Kasumi-1 (cell line): ENCODE measurements around the gene GOLIM4.
"Not testable (repeated sequence)": the region's sequence is repeated elsewhere in the genome, so short reads cannot be mapped to it uniquely, and the experiment has no call there.

Experiments
- DNase-seq, 2 experiments: peaks; one replicate each; lab custom pipeline; 2025; lab: John Stamatoyannopoulos, UW

GOLIM4 gene

DNA sequence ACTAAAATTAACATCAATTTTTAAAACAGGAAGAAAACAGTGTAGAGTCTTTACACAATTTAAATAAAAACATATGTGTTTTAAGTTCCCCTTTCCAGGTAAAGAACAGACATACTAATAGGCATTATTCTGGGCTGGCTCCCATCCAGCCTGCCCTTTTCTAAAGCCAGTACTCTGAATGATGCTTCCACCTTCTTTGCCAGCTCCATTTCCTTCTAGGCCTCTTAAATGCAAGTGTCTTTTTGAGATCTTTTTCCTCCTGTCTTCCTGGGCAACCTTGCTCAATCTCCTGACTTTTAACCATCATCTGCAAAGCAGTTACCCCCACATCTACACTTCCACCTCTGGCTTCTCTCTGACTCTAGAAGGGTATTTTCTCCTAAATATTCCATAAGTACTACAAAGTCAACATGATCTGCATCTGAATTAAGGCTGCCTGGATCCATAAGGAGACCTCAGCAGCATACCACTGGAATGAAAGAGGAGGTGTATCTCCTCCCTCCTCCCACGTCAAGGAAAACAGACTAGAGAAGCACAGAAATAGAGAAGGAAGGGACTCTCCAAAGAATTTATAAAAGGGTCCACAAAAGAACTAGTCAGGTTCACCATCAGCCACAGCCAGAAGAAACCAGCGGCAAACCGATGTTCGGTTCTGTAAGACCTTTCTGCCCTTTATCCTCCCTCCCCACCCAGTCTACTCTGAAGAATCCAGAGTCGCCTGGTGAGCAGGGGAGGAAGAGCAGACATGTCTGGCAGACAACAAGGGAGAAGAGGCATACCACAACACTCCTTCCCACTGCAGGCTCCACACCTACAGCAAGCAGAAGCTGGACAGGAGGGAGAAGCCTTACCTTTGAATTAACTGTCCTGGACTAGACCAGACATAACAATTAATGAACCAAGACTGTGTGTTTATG lies 47.1 kb downstream of the GOLIM4 start:
- no peak for DNase-seq

DNA sequence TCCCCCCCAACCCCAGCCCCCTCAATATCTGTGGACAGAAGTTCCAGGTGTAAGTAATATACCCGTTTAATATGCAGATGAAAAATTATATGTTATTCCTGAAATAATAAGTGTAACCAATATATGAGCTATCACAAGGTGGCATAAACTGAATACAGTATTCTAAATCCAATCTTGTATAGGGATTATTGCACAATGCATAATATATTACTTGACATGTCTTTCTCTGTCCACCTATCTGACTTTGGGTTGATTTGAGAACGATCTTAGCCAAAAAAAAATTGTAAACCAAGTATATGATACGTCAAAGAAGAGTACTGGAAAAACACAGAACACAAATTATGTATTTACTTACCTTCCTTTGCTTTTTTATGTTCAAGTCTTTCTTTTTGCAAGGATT lies 47.8 kb downstream of the GOLIM4 start:
- no peak for DNase-seq

DNA sequence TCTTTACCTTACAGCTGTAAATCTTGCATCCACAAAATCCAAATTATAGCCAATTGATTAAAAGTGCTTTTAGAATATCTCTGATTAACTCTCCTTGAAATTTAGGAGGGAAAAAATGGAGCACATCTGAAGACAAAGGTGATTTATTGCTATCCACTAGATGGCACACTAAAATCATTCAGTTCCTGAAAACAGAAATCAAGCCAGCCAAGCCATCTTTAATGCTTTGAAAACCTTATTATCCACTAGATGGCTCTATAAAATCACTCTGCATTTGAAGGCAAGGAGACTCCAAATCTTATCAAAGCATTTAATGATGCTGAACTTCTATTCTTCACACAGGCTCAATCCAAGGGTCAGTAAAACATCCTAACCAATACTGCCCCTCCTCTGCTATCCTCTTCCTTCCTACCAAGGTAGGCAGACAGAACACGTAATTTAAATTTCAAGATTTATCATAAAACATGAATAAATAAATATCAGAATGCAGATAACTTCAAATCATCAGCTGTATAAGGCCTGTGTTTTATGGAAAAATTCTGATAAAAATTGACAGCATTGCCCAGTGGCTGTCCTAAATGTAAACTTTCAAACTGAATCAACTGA lies 48.4 kb downstream of the GOLIM4 start:
- DNase-seq, result peak; percentile 91 to 93

DNA sequence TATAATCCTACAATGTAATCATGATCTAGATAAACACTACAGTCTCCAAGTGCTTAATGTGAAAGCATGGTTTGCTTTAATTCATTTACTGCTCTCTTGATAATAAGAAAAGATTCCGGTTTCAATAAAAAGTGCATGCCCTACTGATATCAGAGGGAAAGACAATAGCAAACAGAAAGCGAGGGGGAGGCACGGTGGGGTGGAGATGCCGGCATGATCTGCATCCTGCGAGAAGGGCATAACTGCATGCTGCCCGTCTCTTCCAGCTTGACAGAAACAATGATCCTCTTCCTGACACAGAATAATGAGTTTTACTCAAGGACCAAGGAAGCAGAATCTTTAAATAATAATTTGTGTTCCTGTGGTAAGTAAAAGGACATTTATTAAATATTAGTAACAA lies 51.7 kb downstream of the GOLIM4 start:
- DNase-seq, result no peak

DNA sequence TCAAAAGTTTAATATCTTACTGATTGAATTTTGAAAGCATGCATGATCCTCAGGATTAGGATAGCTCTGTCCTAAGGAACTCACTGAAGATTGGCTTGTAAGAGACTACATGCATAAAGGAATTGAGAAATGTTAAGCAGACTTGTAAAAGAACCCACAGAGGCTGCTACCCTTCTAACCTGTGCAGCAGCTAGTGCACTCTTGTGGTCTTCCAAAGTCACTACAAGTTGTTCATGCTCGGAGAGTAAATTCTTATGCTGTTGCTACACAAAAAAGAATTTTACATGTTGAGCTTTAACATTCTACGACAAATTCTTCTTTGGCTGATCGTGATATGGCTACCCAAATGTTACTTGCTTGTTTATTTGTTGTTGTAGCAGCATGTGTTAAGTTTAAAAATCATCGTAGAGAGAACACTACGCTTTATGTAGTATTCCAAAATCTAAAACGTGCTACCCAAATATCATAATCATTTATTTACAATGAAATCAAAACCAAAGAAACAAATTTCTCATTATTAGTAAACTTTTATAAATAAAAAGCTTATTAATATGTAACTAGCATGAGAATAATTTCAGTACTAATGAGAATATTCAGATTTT lies 55.0 kb downstream of the GOLIM4 start:
- peak; percentile 92 to 93 for DNase-seq

DNA sequence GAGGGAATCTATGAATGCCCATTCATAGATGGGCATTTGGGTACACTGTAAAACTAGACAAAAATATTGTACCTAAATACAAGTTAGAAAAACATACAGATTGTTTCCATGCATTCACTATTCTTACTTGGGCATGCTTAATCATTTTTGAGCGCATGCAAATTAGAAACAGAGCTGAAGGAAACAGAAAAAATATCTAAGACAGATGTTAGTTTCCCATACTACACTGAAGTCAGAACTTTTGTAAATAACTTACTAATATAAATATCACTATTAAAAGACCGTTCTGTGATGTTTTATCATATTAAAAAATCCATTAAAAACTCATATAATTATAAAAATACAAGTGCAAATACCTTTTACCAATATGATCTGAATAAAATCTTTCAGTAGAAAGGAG lies 58.7 kb downstream of the GOLIM4 start:
- DNase-seq, result no peak

DNA sequence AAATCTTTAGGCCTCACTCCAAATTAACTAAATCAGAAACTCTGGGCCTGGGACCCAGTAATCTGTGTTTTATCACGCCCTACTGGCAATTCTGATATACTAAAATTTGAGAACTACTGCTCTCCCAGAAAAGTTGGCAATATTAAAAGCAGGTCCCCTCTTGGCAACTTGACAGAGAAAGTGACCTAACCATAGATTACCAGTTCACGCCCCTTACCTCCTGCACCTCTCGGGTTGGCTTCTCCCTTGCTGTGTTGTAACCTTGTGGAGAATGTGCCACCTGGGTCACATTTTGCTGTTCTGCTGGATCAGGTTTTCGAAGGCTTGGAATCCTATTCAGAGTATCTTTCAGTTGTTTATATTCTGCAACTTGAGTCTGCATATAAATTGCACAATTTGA lies 59.1 kb downstream of the GOLIM4 start:
- no peak for DNase-seq

DNA sequence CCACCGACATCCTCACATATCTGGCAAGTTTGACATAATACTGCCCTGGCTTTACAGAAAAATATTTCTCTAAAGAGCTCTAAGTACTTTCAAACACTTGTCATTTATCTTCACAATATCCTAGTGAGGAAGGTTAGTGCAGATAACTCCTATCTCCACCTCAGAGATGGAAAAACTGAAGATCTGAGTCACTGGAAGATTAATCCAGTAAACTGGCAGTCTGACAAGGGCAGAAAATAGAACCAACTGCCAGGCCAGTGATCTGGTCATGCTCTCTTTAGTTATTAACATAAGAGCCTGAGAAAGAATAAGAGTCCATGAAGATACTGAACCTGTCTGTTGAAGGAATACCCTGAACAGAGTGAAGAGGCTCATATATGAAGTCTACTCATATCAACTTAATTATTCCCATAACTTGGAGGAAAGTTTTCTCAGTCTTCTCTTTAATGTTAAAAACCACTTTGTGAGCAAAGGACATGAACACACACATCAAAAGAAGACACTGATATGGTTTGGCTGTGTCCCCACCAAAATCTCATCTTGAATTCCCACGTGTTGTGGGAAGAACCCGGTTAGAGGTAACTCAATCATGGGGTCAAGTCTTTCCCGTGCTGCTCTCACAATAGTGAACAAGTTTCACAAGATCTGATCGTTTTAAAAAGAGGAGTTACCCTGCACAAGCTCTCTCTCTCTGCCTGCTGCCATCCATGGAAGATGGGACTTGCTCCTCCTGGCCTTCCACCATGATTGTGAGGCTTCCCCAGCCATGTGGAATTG lies 61.4 kb downstream of the GOLIM4 start:
- no peak for DNase-seq

DNA sequence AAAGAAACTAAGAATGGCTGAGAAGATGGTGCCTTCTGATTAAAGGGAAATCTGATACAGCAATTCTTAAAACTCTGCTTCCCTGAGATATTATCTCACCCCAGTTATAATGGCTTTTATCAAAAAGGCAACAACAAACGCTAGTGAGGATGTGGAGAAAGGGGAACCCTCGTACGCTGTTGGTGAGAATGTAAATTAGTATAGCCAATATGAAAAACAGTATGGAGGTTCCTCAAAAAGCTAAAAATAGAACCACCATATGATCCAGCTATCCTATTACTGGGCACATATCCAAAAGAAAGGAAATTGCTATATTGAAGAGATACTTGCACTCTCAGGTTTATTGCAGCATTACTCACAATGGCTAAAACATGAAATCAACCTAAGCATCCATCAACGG lies 65.1 kb downstream of the GOLIM4 start:
- DNase-seq, result peak; percentile 21 to 28

DNA sequence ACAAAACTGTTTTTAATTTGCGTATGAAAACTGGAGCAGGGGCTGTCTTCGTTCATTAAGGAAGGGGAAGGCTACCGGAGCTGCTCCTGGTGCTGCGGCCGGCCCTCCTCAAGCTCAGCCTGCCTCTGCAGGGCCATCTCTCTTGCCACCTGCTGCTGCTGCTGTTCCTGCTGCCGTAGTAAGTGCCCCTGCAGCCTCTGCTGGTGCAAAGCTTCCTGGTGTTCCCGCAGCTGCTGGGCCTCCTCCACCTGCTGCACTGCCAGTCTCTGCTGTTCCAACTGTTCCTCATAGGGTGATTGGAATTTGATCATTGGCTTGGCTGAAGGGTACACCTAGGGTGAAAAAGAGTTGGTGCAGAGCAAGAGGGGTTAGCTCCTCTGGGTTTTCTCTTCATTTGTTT lies 66.0 kb downstream of the GOLIM4 start:
- DNase-seq, result no peak

DNA sequence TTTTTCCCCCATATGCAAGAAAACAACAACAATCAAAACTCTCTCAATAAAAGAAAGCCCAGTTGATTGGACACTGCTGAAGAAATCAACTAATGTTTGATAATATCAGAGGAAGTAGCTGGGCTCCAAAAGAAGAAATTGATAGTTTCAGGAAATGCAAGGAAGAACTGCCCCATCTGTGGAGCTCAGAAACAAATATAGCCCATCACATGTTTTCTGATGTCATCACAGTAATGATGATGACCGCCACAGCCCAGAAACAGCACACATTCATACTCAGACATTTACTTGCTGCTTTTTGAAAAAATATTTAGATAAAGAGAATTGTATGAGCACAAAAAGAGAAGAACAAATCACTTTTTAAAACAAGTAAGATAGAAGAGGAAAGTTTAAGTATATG lies 67.6 kb downstream of the GOLIM4 start:
- no peak for DNase-seq

DNA sequence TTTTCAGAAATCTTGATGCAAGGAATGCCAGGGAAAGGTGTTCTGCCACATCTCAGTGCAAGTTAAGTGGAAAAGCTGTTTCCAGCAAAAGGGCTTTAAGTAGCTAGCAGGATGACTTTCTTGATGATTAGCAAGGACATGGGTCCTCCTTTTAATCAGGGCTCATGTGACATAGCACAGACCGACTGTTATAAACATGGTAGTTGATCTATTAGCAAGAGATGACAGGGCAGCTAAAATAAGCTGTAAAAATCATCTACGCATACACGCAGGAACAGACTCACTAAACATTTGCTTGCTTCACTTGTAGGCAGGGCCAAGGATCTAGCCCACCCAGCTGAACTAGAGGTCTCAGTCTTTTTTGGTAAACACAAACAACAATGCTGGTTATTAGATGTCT lies 69.0 kb downstream of the GOLIM4 start:
- no peak for DNase-seq

DNA sequence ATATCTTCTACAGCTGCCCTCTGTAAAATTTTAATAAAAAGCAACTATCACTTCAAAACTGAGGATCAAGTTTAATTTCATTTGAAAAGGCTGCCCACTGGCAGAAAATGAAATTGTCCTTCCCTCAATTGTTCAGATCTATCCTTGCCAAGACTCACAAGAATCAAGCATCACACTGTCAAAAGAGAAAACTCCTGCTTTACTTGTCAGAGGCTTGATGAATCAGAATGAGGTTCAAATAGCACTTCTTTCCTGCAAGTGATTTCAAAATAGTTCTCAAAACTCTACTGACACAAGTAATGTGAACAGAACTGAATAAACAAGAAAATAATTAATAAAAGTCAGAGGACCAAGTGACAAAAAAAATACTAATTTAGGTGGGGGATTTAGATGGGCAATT lies 70.6 kb downstream of the GOLIM4 start:
- no peak for DNase-seq

DNA sequence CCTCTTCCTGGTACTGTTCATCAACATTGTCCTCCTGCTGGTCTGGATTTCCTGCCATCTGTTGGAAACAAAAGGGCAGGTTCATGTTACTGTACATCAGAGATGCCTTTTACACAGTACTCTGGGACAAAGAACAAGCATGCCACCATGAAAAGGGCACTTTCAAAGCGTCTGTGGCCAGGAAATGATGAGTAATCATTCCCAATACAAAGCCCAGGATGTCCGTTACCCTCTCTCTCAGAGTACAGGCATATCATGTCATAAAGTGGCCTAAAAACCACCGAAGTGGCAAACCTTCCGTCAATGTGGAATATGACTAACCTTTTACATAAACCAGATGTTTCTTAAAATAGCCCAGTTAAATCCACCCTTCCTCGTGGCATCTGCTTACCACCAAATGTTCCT lies 71.2 kb downstream of the GOLIM4 start:
- DNase-seq, result peak; percentile 90 to 91

DNA sequence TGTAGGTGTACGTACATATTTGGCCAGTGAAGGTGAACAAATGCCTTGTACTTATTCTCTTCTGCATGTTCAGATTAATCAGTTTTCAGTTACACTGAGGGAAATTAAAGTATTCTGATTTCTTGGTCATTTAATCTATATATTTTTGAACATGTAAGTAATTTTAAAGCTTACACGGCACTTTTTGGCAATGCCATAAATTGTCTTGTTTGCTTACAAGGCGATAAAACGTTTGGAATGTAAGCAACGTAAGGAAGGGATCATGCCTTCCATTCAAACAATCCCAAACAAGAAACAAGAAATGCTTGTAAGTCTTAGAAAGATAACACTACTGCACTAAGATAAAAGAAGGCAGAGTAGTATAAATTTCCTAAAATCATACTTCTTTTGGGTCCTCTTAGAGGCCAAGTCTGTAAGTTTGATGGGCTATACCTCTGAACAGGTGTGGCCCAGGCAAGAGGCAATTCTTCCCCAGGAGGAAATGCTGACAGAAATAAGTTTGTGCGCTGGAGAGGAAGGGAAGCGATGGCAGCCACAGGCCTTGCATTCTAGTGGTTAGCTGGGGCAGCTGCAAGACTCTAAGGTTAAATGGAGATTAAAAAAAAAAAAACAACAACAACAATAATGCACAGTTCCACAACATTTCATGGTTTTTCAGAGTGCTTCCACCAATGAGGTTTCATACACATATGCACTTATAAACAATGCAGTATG lies 73.8 kb downstream of the GOLIM4 start:
- no peak for DNase-seq

DNA sequence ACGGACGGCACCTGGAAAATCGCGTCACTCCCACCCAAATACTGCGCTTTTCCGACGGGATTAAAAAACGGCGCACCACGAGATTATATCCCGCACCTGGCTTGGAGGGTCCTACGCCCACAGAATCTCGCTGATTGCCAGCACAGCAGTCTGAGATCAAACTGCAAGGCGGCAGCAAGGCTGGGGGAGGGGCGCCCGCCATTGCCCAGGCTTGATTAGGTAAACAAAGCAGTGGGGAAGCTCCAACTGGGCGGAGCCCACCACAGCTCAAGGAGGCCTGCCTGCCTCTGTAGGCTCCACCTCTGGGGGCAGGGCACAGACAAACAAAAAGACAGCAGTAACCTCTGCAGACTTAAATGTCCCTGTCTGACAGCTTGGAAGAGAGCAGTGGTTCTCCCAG lies 84.4 kb downstream of the GOLIM4 start:
- not testable (repeated sequence) for DNase-seq

DNA sequence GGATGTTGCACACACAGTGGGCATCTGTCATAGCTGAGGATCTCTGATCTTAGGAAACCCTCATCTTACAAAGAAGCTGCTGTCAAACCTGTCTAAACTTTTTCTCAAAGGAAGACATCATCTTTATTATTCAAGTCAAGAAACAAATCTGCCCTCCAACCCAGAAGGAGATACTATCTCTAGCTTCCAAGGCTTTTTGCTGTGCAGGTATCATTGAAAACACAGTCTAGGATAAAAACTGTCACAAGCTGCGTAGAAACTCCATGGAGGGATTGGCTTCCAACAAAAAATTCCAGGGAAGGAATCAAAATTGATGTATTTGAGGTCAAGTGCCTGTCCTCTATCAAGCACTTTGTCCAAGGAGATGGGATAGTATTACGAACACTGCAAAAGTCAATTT lies 89.1 kb downstream of the GOLIM4 start:
- DNase-seq, result no peak

DNA sequence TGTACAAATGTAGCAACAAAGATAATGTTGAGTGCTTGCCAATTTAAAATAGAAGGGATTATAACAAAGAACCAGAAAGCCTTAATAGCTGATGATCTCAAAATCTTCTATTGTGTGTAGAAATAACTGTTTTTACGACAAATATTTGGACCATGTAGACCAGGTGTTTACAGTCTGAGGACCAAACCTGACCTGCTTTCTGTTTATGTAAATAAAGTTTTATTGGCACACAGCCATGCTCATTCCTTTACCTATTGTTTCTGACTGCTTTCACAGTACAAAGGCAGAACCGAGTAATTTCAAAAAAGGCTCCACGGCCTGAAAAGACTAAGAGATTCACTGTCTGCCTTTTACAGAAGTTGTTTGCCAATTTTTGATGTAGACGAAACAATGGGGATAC lies 91.8 kb downstream of the GOLIM4 start:
- DNase-seq, result no peak

DNA sequence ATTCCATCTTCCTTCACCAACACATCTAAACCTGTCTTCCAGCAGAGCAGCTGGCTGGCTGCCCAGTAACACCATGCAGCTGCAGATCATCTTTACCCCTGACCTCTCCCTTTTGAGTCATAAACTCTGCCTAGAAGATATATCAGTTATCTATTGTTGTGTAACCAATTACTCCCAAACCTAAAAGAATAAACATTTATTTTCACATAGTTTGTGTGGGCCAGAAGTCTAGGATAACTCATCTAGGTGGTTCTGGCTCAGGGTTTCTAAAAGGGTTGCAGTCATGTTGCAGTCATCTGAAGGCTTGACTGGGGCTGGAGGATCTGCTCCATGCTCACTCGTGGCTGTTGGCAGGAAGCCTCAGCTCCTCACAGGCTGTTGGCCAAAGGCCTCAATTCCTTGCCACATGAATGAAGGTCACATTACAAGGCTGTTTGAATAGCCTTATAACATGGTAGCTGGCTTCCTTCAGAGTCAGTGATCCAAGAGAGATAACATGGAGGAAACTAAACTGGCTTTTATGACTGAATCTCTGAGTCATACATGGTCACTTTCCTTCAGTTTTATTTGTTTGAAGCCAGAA lies 92.8 kb downstream of the GOLIM4 start:
- no peak for DNase-seq

DNA sequence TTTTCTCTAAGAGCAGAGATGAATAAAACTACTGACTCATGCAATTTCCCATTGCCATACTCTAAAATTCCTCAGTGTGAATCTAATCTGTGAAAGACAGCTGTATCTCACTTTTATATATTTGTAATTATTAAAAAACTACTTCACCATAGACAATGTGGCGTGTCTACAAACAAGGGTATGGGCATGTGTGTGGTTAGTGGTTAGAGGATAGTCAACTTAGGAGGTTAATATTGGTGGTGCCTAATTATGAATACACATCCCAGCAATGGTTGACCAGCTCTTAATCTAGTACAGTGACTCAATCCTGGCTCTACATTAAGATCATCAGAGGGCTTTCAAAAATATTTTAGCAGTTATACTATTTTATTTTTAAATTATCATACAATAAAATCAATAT lies 94.5 kb downstream of the GOLIM4 start:
- DNase-seq, result no peak

DNA sequence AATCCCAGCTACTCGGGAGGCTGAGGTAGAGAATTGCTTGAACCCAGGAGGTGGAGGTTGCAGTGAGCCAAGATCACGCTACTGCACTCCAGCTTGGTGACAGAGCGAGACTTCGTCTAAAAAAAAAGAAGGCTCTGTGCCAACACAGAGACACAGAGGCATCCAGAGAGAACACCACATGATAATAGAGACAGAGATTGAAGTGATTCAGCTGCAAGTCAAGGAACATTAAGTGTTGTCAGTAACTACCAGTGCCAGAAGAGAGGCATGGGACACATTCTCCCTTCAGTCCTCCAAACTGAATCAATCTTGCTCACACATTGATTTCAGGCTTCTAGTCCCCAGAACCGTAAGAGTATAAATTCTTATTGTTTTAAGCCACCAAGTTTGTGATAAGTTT lies 97.5 kb downstream of the GOLIM4 start:
- no peak for DNase-seq
